OCI-LY3 (cell line): Measurements from ENCODE around the gene MERTK.

ENCODE experiments used
- EZH2phosphoT487 ChIP-seq: fragments of 200-600 bp; shearing (Covaris generic); IDR thresholded peaks from 2 replicates; pipeline ENCODE4 v1.6.1; 2018; ENCODE audit warnings: antibody characterized with exemption, mixed run types, low read depth
- TF ChIP-seq, protein P1 (sequence below): fragments of 200-600, 300-600 bp; sonication (generic); IDR thresholded peaks from 2 replicates; pipeline ENCODE4 v1.5.1; 2014; ENCODE audit warnings: antibody characterized with exemption, low read length, low read depth

DNA sequence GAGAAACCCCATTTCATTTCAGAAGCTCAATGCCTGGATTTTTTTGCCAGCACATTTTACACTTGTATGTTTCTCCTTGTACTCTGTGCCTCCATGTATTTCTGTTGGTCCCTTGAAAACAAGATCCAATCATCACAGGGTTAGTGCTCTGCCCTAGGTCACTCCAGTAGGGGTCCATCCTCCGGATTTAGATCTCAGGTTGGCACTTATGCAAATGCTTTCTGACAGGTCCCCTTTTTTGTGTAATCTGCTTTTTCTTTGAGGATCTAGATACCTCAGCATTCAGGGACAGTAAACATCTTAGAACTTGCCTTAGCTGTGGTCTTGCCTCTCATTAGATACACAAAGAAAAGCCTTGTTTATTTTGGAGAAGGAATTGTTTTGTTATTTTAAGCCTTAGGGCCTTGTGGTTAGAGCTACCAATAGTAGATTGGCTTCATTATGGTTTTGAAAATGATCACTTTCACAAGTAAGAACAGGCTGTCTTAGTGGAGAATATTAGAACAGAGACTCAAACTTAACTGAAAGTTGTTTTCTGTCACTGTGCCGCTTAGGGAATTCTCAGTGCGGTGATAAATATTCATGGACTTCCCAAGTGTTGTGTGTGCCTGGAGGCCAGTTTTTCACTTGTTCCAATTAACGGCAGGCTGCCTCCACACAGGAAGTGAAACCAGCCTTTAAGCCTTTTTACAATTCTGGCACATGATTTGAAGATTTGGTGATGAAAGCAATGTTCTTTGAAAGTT lies 7.8 kb downstream of the MERTK start:
- TF ChIP-seq, protein P1, sequence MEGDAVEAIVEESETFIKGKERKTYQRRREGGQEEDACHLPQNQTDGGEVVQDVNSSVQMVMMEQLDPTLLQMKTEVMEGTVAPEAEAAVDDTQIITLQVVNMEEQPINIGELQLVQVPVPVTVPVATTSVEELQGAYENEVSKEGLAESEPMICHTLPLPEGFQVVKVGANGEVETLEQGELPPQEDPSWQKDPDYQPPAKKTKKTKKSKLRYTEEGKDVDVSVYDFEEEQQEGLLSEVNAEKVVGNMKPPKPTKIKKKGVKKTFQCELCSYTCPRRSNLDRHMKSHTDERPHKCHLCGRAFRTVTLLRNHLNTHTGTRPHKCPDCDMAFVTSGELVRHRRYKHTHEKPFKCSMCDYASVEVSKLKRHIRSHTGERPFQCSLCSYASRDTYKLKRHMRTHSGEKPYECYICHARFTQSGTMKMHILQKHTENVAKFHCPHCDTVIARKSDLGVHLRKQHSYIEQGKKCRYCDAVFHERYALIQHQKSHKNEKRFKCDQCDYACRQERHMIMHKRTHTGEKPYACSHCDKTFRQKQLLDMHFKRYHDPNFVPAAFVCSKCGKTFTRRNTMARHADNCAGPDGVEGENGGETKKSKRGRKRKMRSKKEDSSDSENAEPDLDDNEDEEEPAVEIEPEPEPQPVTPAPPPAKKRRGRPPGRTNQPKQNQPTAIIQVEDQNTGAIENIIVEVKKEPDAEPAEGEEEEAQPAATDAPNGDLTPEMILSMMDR, result no peak
- TF ChIP-seq EZH2phosphoT487, result no peak
